Caco-2 (cell line): ENCODE data around the gene IKZF3. TPM values are rescaled to one million over a fixed set of nuclear protein-coding genes. Genes with fewer than 3 reads are reported as not detected.
"Not testable (repeated sequence)": the region's sequence is repeated elsewhere in the genome, so short reads cannot be mapped to it uniquely, and the experiment has no call there.

Experiments used
- BruUV-seq: library from RNA; stranded (reverse); fragments of 400-500 nt; replicated peaks from 2 replicates; lab custom pipeline; 2021; lab: Mats Ljungman, UMichigan
- CTCF ChIA-PET: fragments of 300-600 bp; sonication (Branson Sonifier 250); formaldehyde crosslinking; loops from one replicate; lab custom pipeline; 2022; ENCODE audit warnings: antibody characterized with exemption; lab: Charles Lee
- POLR2A ChIA-PET: fragments of 300-600 bp; sonication (Branson Sonifier 250); formaldehyde crosslinking; loops from one replicate; lab custom pipeline; 2022; ENCODE audit warnings: antibody characterized with exemption; lab: Charles Lee
- DNase-seq, 2 experiments: peaks; one replicate each; pipeline versions ENCODE4 v3.0.0 to v3.0.0-alpha.2; 2020 to 2022
- H3K27me3 ChIP-seq: replicated peaks from 2 replicates; pipeline ENCODE4 v1.6.0; 2011; ENCODE audit warnings: low read length; ENCODE audit not compliant: control insufficient read depth, insufficient read depth
- H3K36me3 ChIP-seq: 2 replicates; pipeline ENCODE4 v1.5.1; 2011; ENCODE audit warnings: low read length; ENCODE audit not compliant: control insufficient read depth, insufficient read depth
- H3K4me1 ChIP-seq: fragments of 250-450 bp; sonication (Bioruptor Pico); 2 replicates; pipeline ENCODE4 v1.5.1; 2020; ENCODE audit warnings: mild to moderate bottlenecking
- H3K4me3 ChIP-seq: 2 replicates; pipeline ENCODE4 v1.5.1; 2011; ENCODE audit warnings: low read depth, mild to moderate bottlenecking, control low read depth, low read length
- H3K9me3 ChIP-seq: fragments of 250-450 bp; sonication (Bioruptor Pico); 2 replicates; pipeline ENCODE4 v1.5.1; 2020; ENCODE audit warnings: mild to moderate bottlenecking, moderate library complexity
- H3K27ac Mint-ChIP-seq: one replicate; pipeline ENCODE4 v1.8.0; 2022; ENCODE audit warnings: mixed read lengths; ENCODE audit not compliant: unreplicated experiment
- H3K27me3 Mint-ChIP-seq: one replicate; pipeline ENCODE4 v1.8.0; 2022; ENCODE audit warnings: mixed read lengths; ENCODE audit not compliant: insufficient read depth, unreplicated experiment
- H3K36me3 Mint-ChIP-seq: one replicate; pipeline ENCODE4 v1.8.0; 2022; ENCODE audit warnings: mild to moderate bottlenecking, mixed read lengths; ENCODE audit not compliant: insufficient read depth, unreplicated experiment
- H3K4me1 Mint-ChIP-seq: one replicate; pipeline ENCODE4 v1.8.0; 2022; ENCODE audit warnings: low read depth, mixed read lengths; ENCODE audit not compliant: unreplicated experiment
- H3K4me3 Mint-ChIP-seq: one replicate; pipeline ENCODE4 v1.8.0; 2022; ENCODE audit warnings: mild to moderate bottlenecking, moderate library complexity, mixed read lengths; ENCODE audit not compliant: unreplicated experiment
- H3K9me3 Mint-ChIP-seq: one replicate; pipeline ENCODE4 v1.8.0; 2022; ENCODE audit warnings: mixed read lengths; ENCODE audit not compliant: unreplicated experiment
- CTCF ChIP-seq, 2 experiments: fragments of 200-600 bp in 1 of 2; IDR thresholded peaks; 1 replicate in 1 of 2; 2 replicates in 1 of 2; pipeline versions ENCODE4 v1.5.1 to v1.8.0; 2011 to 2022; ENCODE audit warnings: antibody characterized with exemption in 1 of 2, control low read depth in 1 of 2, inconsistent platforms in 1 of 2, low read depth in 1 of 2, low read length in 1 of 2, mild to moderate bottlenecking in 1 of 2, moderate library complexity in 1 of 2; ENCODE audit not compliant: insufficient read depth in 1 of 2, severe bottlenecking in 1 of 2, unreplicated experiment in 1 of 2
- intact Hi-C: fragments of 100-400 bp; cut with micrococcal nuclease; formaldehyde crosslinking; loops from one replicate; pipeline ENCODE4 v1.10.0; 2022; ENCODE audit not compliant: unreplicated experiment
- total RNA-seq: library from RNA; stranded (reverse); gene quantifications from 2 replicates; pipeline ENCODE4 v1.2.3, GENCODE V29; 2022

Gene IKZF3
- total RNA-seq, 1 experiment from 2014 or later, result 2.8 TPM

GRCh38 chr17:39765766-39766165, 98.3 kb downstream of the IKZF3 start:
- H3K4me3 ChIP-seq, result no peak overlapping the region
- H3K4me1 ChIP-seq, result no peaks in the 10 kb centered on the region
- intact Hi-C loops, result no loop called here
- DNase-seq, result no peak
- TF ChIP-seq CTCF (IDR thresholded peaks at IDR 0.05; ENCODE audit: insufficient read depth in 1 of 2, low read depth in 1 of 2, low read length in 1 of 2, severe bottlenecking in 1 of 2, unreplicated experiment in 1 of 2), result no peak
- ChIA-PET POLR2A (no interaction called here), CTCF (no interaction called here)
- H3K27me3 ChIP-seq, result no peaks in the 10 kb centered on the region
- H3K36me3 ChIP-seq, result no peaks in the 10 kb centered on the region
- H3K9me3 ChIP-seq, result no peaks in the 10 kb centered on the region
- Mint-ChIP-seq H3K36me3 (no peaks in the 10 kb centered on the region), H3K27ac (no peak overlapping the region), H3K27me3 (no peaks in the 10 kb centered on the region), H3K4me3 (no peak overlapping the region), H3K4me1 (no peaks in the 10 kb centered on the region), H3K9me3 (no peaks in the 10 kb centered on the region)
- BruUV-seq, result no TSS peak

- Mint-ChIP-seq H3K27me3 (no peaks in the 10 kb centered on the region), H3K4me1 (no peaks in the 10 kb centered on the region), H3K4me3 (no peak overlapping the region), H3K36me3 (no peaks in the 10 kb centered on the region), H3K9me3 (no peaks in the 10 kb centered on the region), H3K27ac (no peak overlapping the region)
- ChIA-PET POLR2A (no interaction called here), CTCF (interaction anchor here (0.8 kb wide), 1 partner anchor 54 kb away, joined by 5 read pairs; no protein-coding TSS in a partner anchor)
- TF ChIP-seq CTCF (IDR thresholded peaks at IDR 0.05; ENCODE audit: insufficient read depth in 1 of 2, low read depth in 1 of 2, low read length in 1 of 2, severe bottlenecking in 1 of 2, unreplicated experiment in 1 of 2), result no peak
- no TSS peak for BruUV-seq
- Histone ChIP-seq H3K4me1 (no peaks in the 10 kb centered on the region), H3K4me3 (no peak overlapping the region), H3K36me3 (no peaks in the 10 kb centered on the region), H3K27me3 (no peaks in the 10 kb centered on the region), H3K9me3 (no peaks in the 10 kb centered on the region)
- no peak for DNase-seq
- intact Hi-C loops, result no loop called here
These were observed 98.9 kb downstream of the IKZF3 start for GRCh38 chr17:39765175-39765574.

- H3K4me3 Mint-ChIP-seq, H3K27ac Mint-ChIP-seq, H3K27me3 ChIP-seq, H3K4me1 ChIP-seq, H3K36me3 Mint-ChIP-seq, H3K9me3 Mint-ChIP-seq, H3K4me3 ChIP-seq, BruUV-seq, H3K36me3 ChIP-seq, H3K27me3 Mint-ChIP-seq, intact Hi-C loops, H3K4me1 Mint-ChIP-seq, DNase-seq, H3K9me3 ChIP-seq: not testable (repeated sequence)
- ChIA-PET POLR2A (interaction anchor here (0.7 kb wide), 1 partner anchor 138 kb away, joined by 4 read pairs; no protein-coding TSS in a partner anchor), CTCF (interaction anchor here (0.6 to 1.2 kb wide), 4 partner anchors 53 to 141 kb away, joined by 3 to 8 read pairs (median 4); no protein-coding TSS in a partner anchor)
These were observed 99.9 kb downstream of the IKZF3 start for GRCh38 chr17:39764171-39764570.
